ENCODE results near the gene LRRC49. TPM values are rescaled to one million over a fixed set of nuclear protein-coding genes. Genes with fewer than 3 reads are reported as not detected.

The LRRC49 gene
- polyA plus RNA-seq, 1 donor (not counting 4 experiments of a cell fraction or from before 2014, with no cell fraction given) = 9.9 TPM

DNA sequence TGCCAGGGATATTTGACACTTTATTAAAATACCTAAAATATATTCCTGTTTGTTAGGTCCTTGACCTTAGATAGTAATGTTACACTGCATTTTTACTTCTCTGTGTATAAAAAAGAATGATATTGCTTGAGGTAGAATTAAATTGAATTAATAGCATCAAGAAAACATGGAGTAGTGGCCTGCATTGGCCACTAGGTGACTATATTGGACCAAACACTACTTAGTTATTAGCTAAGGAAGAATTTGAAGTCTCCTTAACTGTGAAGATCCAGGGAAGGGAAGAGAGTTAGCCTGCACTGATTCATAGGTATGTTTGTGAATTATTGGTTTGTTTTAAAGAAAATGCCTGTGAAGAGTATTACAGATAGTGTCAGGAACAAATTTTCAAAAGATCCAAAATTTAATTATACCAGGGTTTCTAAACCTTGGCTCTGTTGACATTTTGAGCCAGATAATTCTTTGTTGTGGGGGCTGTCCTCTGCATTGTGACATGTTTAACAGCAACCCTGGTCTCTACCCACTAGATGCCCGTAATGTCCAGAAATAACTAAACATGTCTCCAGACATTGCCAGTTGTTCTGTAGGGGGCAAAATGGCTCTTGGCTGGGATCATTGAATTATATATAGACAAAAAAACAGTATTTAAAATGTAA is 119.0 kb downstream of the LRRC49 start:
- H3K9me3 ChIP-seq (ENCODE audit: control insufficient read depth, low read depth, low read length) = no peaks in the 10 kb centered on the region
- no peak for TF ChIP-seq EZH2 (IDR thresholded peaks at IDR 0.05; ENCODE audit: low read length)
- TF ChIP-seq, protein P1, sequence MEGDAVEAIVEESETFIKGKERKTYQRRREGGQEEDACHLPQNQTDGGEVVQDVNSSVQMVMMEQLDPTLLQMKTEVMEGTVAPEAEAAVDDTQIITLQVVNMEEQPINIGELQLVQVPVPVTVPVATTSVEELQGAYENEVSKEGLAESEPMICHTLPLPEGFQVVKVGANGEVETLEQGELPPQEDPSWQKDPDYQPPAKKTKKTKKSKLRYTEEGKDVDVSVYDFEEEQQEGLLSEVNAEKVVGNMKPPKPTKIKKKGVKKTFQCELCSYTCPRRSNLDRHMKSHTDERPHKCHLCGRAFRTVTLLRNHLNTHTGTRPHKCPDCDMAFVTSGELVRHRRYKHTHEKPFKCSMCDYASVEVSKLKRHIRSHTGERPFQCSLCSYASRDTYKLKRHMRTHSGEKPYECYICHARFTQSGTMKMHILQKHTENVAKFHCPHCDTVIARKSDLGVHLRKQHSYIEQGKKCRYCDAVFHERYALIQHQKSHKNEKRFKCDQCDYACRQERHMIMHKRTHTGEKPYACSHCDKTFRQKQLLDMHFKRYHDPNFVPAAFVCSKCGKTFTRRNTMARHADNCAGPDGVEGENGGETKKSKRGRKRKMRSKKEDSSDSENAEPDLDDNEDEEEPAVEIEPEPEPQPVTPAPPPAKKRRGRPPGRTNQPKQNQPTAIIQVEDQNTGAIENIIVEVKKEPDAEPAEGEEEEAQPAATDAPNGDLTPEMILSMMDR (optimal IDR thresholded peaks at IDR 0.05 in 1 of 3, IDR thresholded peaks at IDR 0.05 in 1 of 3, conservative IDR thresholded peaks at IDR 0.05 in 1 of 3; ENCODE audit: extremely low read depth in 1 of 3, insufficient read depth in 2 of 3, low read length in 3 of 3) = peak in 2 of 3 experiments; percentile 67 to 78
- no peaks in the 10 kb centered on the region for H3K79me2 ChIP-seq (ENCODE audit: control insufficient read depth, insufficient read depth, low read length)
- H3K4me1 ChIP-seq (ENCODE audit: control insufficient read depth, extremely low read depth, insufficient read depth, low read length) = peaks cover 25% of the 10 kb centered on the region
- FAIRE-seq = peak; percentile 88
- H3K27me3 ChIP-seq (ENCODE audit: control insufficient read depth, extremely low read depth, insufficient read depth, low read length) = no peaks in the 10 kb centered on the region
- H3K27ac ChIP-seq (ENCODE audit: control insufficient read depth, insufficient read depth, low read length) = peak overlapping the region; percentile 49
- no peaks in the 10 kb centered on the region for H3K36me3 ChIP-seq (ENCODE audit: control insufficient read depth in 2 of 2, extremely low read depth in 1 of 2, insufficient read depth in 2 of 2, low read length in 2 of 2)
- H3K4me3 ChIP-seq (ENCODE audit: control insufficient read depth in 2 of 3, extremely low read depth in 1 of 3, insufficient read depth in 2 of 3, low read depth in 1 of 3, low read length in 3 of 3) = no peak overlapping the region
- H4K20me1 ChIP-seq (ENCODE audit: control insufficient read depth, extremely low read depth, insufficient read depth, low read length) = no peaks in the 10 kb centered on the region
- peak overlapping the region; percentile 18 for H3K4me2 ChIP-seq (ENCODE audit: control insufficient read depth, extremely low read depth, insufficient read depth, low read depth, low read length)
- no peaks in the 10 kb centered on the region for H3K9me1 ChIP-seq (ENCODE audit: control insufficient read depth, extremely low read depth, insufficient read depth, low read length)
- DNase-seq (ENCODE audit: low read depth, low spot score) = no peak
- no peak overlapping the region for H2AFZ ChIP-seq (ENCODE audit: control insufficient read depth, low read length)
- H3K9ac ChIP-seq (ENCODE audit: control insufficient read depth, extremely low read depth, insufficient read depth, low read length) = no peak overlapping the region
- dilution Hi-C loops (cut with MboI; ENCODE audit: extremely low pct_ligation_motif_present, low sequenced_read_pairs) = no loop called here

DNA sequence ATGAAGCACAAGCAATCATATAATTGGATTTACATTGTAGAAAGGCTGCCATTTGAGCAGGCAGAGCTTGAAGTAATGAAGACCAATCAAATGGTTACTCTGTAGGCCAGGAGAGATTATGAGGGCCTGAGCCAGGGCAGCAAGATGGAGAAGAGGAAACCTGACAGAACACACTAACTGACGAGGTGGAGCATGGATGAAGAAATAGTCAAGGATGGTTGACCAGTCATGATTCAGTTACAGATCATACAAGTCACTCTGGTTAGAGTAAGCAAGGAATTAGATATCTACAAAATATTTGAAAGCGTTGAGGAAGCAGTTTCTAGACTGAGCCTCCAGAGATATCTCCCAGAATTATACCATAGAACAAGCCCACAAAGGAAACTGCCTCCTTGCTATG is 120.8 kb downstream of the LRRC49 start:
- FAIRE-seq (peak; percentile 5), DNase-seq (ENCODE audit: low read depth, low spot score) (no peak)
- dilution Hi-C loops (cut with MboI; ENCODE audit: extremely low pct_ligation_motif_present, low sequenced_read_pairs) = no loop called here
- no peaks in the 10 kb centered on the region for H3K36me3 ChIP-seq (ENCODE audit: control insufficient read depth in 2 of 2, extremely low read depth in 1 of 2, insufficient read depth in 2 of 2, low read length in 2 of 2)
- no peaks in the 10 kb centered on the region for H3K27me3 ChIP-seq (ENCODE audit: control insufficient read depth, extremely low read depth, insufficient read depth, low read length)
- no peaks in the 10 kb centered on the region for H3K79me2 ChIP-seq (ENCODE audit: control insufficient read depth, insufficient read depth, low read length)
- H3K9ac ChIP-seq (ENCODE audit: control insufficient read depth, extremely low read depth, insufficient read depth, low read length) = no peak overlapping the region
- H3K9me1 ChIP-seq (ENCODE audit: control insufficient read depth, extremely low read depth, insufficient read depth, low read length) = no peaks in the 10 kb centered on the region
- peaks cover 22% of the 10 kb centered on the region for H3K4me1 ChIP-seq (ENCODE audit: control insufficient read depth, extremely low read depth, insufficient read depth, low read length)
- TF ChIP-seq, protein P1 (optimal IDR thresholded peaks at IDR 0.05 in 1 of 3, IDR thresholded peaks at IDR 0.05 in 1 of 3, conservative IDR thresholded peaks at IDR 0.05 in 1 of 3; ENCODE audit: extremely low read depth in 1 of 3, insufficient read depth in 2 of 3, low read length in 3 of 3) = no peak
- no peak for TF ChIP-seq EZH2 (IDR thresholded peaks at IDR 0.05; ENCODE audit: low read length)
- H3K27ac ChIP-seq (ENCODE audit: control insufficient read depth, insufficient read depth, low read length) = no peak overlapping the region
- no peak overlapping the region for H3K4me2 ChIP-seq (ENCODE audit: control insufficient read depth, extremely low read depth, insufficient read depth, low read depth, low read length)
- no peak overlapping the region for H3K4me3 ChIP-seq (ENCODE audit: control insufficient read depth in 2 of 3, extremely low read depth in 1 of 3, insufficient read depth in 2 of 3, low read depth in 1 of 3, low read length in 3 of 3)
- H4K20me1 ChIP-seq (ENCODE audit: control insufficient read depth, extremely low read depth, insufficient read depth, low read length) = no peaks in the 10 kb centered on the region
- H3K9me3 ChIP-seq (ENCODE audit: control insufficient read depth, low read depth, low read length) = no peaks in the 10 kb centered on the region
- no peak overlapping the region for H2AFZ ChIP-seq (ENCODE audit: control insufficient read depth, low read length)

All from keratinocyte (primary cell).